Measurements from ENCODE around the gene CTBP1.
A peak's percentile ranks its signal among the peaks of the same experiment; 100 is the strongest.

Gene CTBP1

GRCh38 chr4:1208970-1209704, 39.8 kb downstream of the CTBP1 start:
- no peak for DNase-seq

GRCh38 chr4:1208266-1208961, 40.5 kb downstream of the CTBP1 start:
- no peak for DNase-seq

- DNase-seq: no peak
These were observed 41.2 kb downstream of the CTBP1 start for GRCh38 chr4:1207603-1208265.

DNA sequence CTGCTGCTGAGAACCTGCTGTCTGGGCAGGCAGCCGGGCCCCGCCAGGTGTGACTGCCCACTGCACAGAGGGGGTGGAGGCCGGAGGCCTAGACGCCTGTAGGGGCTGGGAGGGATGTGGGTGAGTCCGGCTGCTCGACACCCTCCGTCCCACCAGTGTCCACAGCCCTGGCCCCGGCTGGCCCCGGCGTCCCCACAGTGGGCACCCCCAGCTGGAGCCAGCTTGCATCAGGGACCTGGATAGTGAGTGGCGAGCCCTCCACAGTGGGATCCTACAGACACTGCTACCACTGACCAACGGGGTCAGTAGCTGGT, 41.8 kb downstream of the CTBP1 start:
- DNase-seq: no peak

GRCh38 chr4:1206299-1207156, 42.4 kb downstream of the CTBP1 start:
- no peak for DNase-seq

GRCh38 chr4:1205586-1206298, 43.2 kb downstream of the CTBP1 start:
- DNase-seq: no peak

- no peak for DNase-seq
These were observed 43.9 kb downstream of the CTBP1 start for GRCh38 chr4:1204828-1205585.

DNA sequence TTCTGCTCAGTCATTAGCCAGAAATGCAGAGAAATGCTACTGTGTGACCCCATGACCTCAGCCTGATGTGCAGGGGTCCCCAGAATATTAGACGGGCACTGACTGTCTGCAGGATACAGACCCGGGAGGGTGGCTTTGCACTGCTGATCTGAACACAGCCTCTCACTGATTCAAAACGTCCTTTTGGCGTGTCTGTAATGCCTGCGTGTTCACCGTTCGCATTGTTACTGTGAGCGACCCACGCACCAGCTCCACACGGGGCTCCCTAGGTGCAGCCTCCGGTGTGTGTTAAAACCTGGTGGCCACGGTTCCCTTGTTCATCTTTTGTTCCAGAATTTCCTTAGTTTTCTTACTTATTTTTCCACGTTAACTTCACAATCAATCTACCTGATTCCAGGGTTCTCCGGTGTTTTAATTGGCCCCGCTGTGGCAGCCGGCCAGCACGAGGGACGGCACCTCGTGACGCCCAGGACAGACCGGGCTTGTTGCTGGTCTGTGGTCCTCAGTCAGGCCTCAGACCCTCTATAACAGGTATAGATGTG, 44.6 kb downstream of the CTBP1 start:
- no peak for DNase-seq

- DNase-seq: no peak
These were observed 45.8 kb downstream of the CTBP1 start for GRCh38 chr4:1203026-1203616.

- DNase-seq: no peak
These were observed 46.4 kb downstream of the CTBP1 start for GRCh38 chr4:1202526-1203011.

GRCh38 chr4:1201851-1202525, 46.9 kb downstream of the CTBP1 start:
- peak; percentile 78 for DNase-seq

GRCh38 chr4:1200425-1201035, 48.4 kb downstream of the CTBP1 start:
- DNase-seq: no peak

DNA sequence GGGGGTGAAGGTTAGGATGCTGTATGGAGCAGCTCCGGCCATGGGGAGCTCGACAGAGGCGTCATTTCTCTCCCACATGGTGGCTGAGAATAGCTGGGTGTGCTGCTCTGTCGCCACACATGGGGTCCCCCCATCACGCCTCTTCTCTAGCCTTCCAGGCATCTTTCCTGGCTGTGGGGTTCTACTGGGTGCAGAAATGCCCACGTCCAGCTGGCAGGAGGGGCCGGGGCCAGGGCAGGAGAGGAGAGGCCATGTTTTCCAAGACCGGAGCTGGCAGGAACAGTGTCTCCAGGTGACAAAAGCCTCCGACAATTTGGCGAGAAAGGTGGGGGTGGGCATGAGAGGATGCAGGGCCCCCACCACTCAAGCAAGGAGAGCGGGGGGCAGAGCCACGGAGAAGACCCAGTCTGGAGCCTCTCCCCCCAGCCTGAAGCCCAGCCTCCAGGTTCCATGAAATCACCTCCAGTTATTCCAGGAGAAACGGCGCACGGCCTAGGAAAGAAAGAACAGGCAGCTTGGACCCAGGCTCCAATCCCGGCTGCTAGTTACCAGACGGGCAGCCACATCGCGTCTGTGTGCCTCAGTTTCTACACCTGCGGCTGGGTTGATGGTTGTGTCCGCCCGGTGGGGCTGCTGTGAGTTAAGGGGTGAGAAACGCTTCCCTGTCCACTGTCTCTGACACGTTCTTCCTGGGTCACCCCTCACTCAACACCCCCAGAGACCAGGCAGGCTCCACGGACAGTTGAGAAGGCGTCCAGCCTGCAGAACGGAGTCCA, 49.2 kb downstream of the CTBP1 start:
- DNase-seq: no peak

- no peak for DNase-seq
These were observed 50.7 kb downstream of the CTBP1 start for GRCh38 chr4:1198098-1198844.

- no peak for DNase-seq
These were observed 52.3 kb downstream of the CTBP1 start for GRCh38 chr4:1196421-1197183.

DNA sequence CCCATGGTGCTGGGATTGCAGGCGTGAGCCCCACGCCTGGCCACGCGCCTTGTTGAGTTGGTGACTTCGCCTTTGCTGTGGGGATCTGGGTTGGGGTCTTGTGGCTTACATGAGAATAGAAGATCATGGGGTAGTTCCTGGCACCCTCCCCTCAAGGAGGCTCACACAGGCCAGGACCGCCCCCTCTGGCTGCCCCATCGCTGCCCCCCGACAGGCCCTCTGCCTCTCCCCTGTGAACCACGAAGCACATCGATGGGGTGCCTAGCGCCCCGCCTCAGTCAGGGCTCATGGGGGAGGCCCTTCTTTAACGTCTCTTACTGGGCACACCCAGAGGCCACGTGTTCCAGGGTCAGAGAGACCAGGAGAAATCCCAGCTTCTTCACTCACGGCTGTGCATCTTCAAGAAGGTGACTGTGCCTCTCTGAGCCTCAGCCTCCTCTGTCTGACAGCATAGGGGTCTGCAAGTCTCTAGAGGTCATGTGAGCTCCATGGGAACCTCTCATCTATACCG, 53.0 kb downstream of the CTBP1 start:
- no peak for DNase-seq

GRCh38 chr4:1195109-1195671, 53.7 kb downstream of the CTBP1 start:
- no peak for DNase-seq
